ENCODE measurements around the gene PPIF.

Gene PPIF

GRCh38 chr10:79367426-79368189 is 20.3 kb downstream of the PPIF start:
- POLR2A ChIA-PET: no interaction called here
- H3K4me3 ChIP-seq (ENCODE audit: low read depth, low read length): no peak overlapping the region
- CTCF ChIA-PET: interaction anchor here (0.7 to 3.5 kb wide), 5 partner anchors 8 to 121 kb away, joined by 3 to 16 read pairs (median 3); no protein-coding TSS in a partner anchor
- TF ChIP-seq CTCF (IDR thresholded peaks at IDR 0.05; ENCODE audit: insufficient read depth, low read length, missing control alignments): no peak
- no peak for DNase-seq (ENCODE audit: low read depth, low spot score)

- CTCF ChIA-PET: interaction anchor here (0.8 to 5.9 kb wide), 26 partner anchors 8 to 675 kb away, joined by 3 to 106 read pairs (median 6); partner anchors contain the start of genes PPIF and ZCCHC24
- no peak for DNase-seq (ENCODE audit: low read depth, low spot score)
- POLR2A ChIA-PET: no interaction called here
- H3K4me3 ChIP-seq (ENCODE audit: low read depth, low read length): no peak overlapping the region
- TF ChIP-seq CTCF (IDR thresholded peaks at IDR 0.05; ENCODE audit: insufficient read depth, low read length, missing control alignments): no peak
These were observed 25.6 kb downstream of the PPIF start for GRCh38 chr10:79372871-79373270.

GRCh38 chr10:79374312-79375191 is 27.3 kb downstream of the PPIF start:
- peak; percentile 94 for TF ChIP-seq CTCF (IDR thresholded peaks at IDR 0.05; ENCODE audit: insufficient read depth, low read length, missing control alignments)
- CTCF ChIA-PET: interaction anchor here (0.7 to 5.9 kb wide), 49 partner anchors 8 to 673 kb away, joined by 3 to 106 read pairs (median 6); partner anchors contain the start of genes PPIF, SFTPA2 and ZCCHC24

GRCh38 chr10:79375321-79376077 is 28.2 kb downstream of the PPIF start:
- no peak for TF ChIP-seq CTCF (IDR thresholded peaks at IDR 0.05; ENCODE audit: insufficient read depth, low read length, missing control alignments)
- ChIA-PET POLR2A (no interaction called here), CTCF (interaction anchor here (0.7 to 5.9 kb wide), 23 partner anchors 9 to 672 kb away, joined by 3 to 106 read pairs (median 5); partner anchors contain the start of genes PPIF and ZCCHC24)
- DNase-seq (ENCODE audit: low read depth, low spot score): no peak
- H3K4me3 ChIP-seq (ENCODE audit: low read depth, low read length): no peak overlapping the region

More at GRCh38 chr10:79374312-79375191, 27.3 kb downstream of the PPIF start:
- POLR2A ChIA-PET: interaction anchor here (0.9 kb wide), 1 partner anchor 70 kb away, joined by 4 read pairs; no protein-coding TSS in a partner anchor
- no peak for DNase-seq (ENCODE audit: low read depth, low spot score)
- no peak overlapping the region for H3K4me3 ChIP-seq (ENCODE audit: low read depth, low read length)

- no peak for TF ChIP-seq CTCF (IDR thresholded peaks at IDR 0.05; ENCODE audit: insufficient read depth, low read length, missing control alignments)
- H3K4me3 ChIP-seq (ENCODE audit: low read depth, low read length): no peak overlapping the region
- ChIA-PET POLR2A (no interaction called here), CTCF (interaction anchor here (1.0 to 5.9 kb wide), 14 partner anchors 12 to 671 kb away, joined by 3 to 106 read pairs (median 14); partner anchors contain the start of gene ZCCHC24)
- DNase-seq (ENCODE audit: low read depth, low spot score): no peak
These were observed 28.9 kb downstream of the PPIF start for GRCh38 chr10:79376078-79376628.

Data from AG04449 (cell line).